Keratinocyte (primary cell): Measurements from ENCODE around the gene STPG4.

Experiments
- CTCF ChIP-seq, 3 experiments: IDR thresholded peaks in 1 of 3; conservative IDR thresholded peaks in 1 of 3; optimal IDR thresholded peaks in 1 of 3; 2 replicates in 2 of 3; 3 replicates in 1 of 3; pipeline versions ENCODE3 to v1.5.1; 2011; ENCODE audit warnings: low read length in 3 of 3, mild to moderate bottlenecking in 3 of 3, moderate library complexity in 2 of 3, control low read depth in 1 of 3, inconsistent platforms in 1 of 3; ENCODE audit not compliant: insufficient read depth in 2 of 3; ENCODE audit errors: extremely low read depth in 1 of 3
- EZH2 ChIP-seq: IDR thresholded peaks from one replicate; pipeline ENCODE4 v1.6.1; 2012; ENCODE audit warnings: inconsistent platforms, mild to moderate bottlenecking, low read length, moderate library complexity

- TF ChIP-seq CTCF (optimal IDR thresholded peaks at IDR 0.05 in 1 of 3, IDR thresholded peaks at IDR 0.05 in 1 of 3, conservative IDR thresholded peaks at IDR 0.05 in 1 of 3; ENCODE audit: extremely low read depth in 1 of 3, insufficient read depth in 2 of 3, low read length in 3 of 3): no peak
- no peak for TF ChIP-seq EZH2
Observed at GRCh38 chr2:47095349-47096020, 59.6 kb downstream of the STPG4 start.
